Measurements from ENCODE around the gene ERF. TPM values are rescaled to one million over a fixed set of nuclear protein-coding genes. Genes with fewer than 3 reads are reported as not detected.

ERF gene
- total and polyA plus RNA-seq, 2 of the 4 experiments (the other 2 are of a cell fraction), result 5.2 to 32.4 TPM

DNA sequence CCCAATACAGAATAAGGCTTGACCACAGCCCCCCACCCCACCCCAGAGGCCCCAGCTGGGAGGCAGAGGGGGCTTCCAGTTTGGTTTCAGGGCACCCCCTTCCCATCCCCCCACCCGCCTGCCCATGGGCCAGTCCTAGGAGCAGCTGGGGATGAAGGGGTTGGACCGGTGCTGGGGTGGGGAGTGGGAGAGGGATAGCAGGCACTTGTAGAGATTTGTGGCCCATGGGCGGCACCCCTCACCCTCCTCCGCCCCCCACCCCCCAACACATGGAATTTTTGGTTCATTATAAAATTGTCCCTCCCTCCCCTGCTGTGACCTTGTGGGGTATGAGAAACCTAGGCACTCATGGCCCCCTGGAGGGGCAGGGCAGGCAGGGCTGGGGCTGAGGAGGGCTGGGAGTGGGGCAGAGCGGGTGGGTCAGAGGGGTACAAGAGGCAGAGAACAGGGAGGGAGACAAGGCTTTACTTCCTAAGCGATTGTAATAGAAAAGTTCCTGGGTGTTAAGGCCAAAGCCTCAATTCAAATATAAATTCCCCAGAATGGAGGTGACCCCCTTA lies 7.2 kb downstream of the ERF start:
- in situ Hi-C loops (cut with MboI; ENCODE audit: low sequenced_read_pairs), result no loop called here
- no peak overlapping the region for H3K9ac ChIP-seq (ENCODE audit: low read depth, low read length)
- CTCF ChIA-PET, result interaction anchor here (0.9 to 5.0 kb wide), 2 partner anchors 23 to 32 kb away, joined by 3 to 29 read pairs; no protein-coding TSS in a partner anchor

More for the DNA sequence above, 7.2 kb downstream of the ERF start:
- Histone ChIP-seq H2BK5ac (ENCODE audit: low read depth, low read length, poor library complexity, severe bottlenecking) (no peak overlapping the region), H2BK120ac (ENCODE audit: low read depth, low read length) (no peak overlapping the region), H3K36me3 (ENCODE audit: control insufficient read depth, insufficient read depth, low read length) (peaks cover 15% of the 10 kb centered on the region), H2AFZ (replicated peaks; ENCODE audit: low read length, poor library complexity) (no peak overlapping the region), H2BK15ac (ENCODE audit: low read depth, low read length) (no peak overlapping the region), H3K14ac (replicated peaks; ENCODE audit: low read depth, low read length) (no peak overlapping the region), H4K8ac (ENCODE audit: low read depth in 2 of 2, low read length in 2 of 2) (no peak overlapping the region), H3K23ac (ENCODE audit: low read depth, low read length) (no peak overlapping the region), H3K4ac (ENCODE audit: low read depth, low read length) (no peak overlapping the region), H3K4me3 (ENCODE audit: insufficient read depth, low read depth, low read length) (no peak overlapping the region), H3K79me1 (ENCODE audit: low read depth in 1 of 2, low read length in 2 of 2) (peaks cover 6 to 59% of the 10 kb centered on the region in 2 experiments; a peak in 3 of 4 replicates), H2AK9ac (replicated peaks; ENCODE audit: low read depth, low read length, poor library complexity) (no peak overlapping the region), H4K5ac (ENCODE audit: low read depth, low read length) (no peak overlapping the region), H4K91ac (ENCODE audit: insufficient read depth, low read depth, low read length) (no peak overlapping the region), H3K4me2 (ENCODE audit: low read depth, low read length) (no peak overlapping the region), H3K9me1 (ENCODE audit: insufficient read depth, low read length) (peaks cover 7% of the 10 kb centered on the region; the same call in 1 of the 2 replicates), H3K4me1 (ENCODE audit: control insufficient read depth, insufficient read depth, low read length) (peaks cover 26% of the 10 kb centered on the region), H3K9me3 (ENCODE audit: control insufficient read depth, insufficient read depth, low read length) (no peaks in the 10 kb centered on the region), H3K27ac (ENCODE audit: insufficient read depth, low read length) (no peak overlapping the region), H3K18ac (ENCODE audit: low read depth, low read length) (no peak overlapping the region), H2AK5ac (ENCODE audit: low read depth, low read length) (no peak overlapping the region), H3K56ac (ENCODE audit: extremely low read depth, insufficient read depth, low read length) (no peak overlapping the region), H3K27me3 (ENCODE audit: control insufficient read depth, insufficient read depth, low read length) (no peaks in the 10 kb centered on the region), H4K20me1 (ENCODE audit: insufficient read depth, low read length) (peaks cover 48% of the 10 kb centered on the region), H2BK20ac (ENCODE audit: low read depth, low read length) (no peak overlapping the region)
- no peak for TF ChIP-seq BHLHE40 (IDR thresholded peaks at IDR 0.05; ENCODE audit: low read depth, low read length)
- no peak for TF ChIP-seq NFE2L2 (IDR thresholded peaks at IDR 0.05; ENCODE audit: low read depth, low read length)
- no peak for TF ChIP-seq SMC3 (IDR thresholded peaks at IDR 0.05; ENCODE audit: low read depth, low read length)
- no peak for TF ChIP-seq FOS (IDR thresholded peaks at IDR 0.05; ENCODE audit: low read depth, low read length)
- TF ChIP-seq RCOR1 (IDR thresholded peaks at IDR 0.05; ENCODE audit: insufficient replicate concordance, low read length), result no peak
- TF ChIP-seq MAZ (IDR thresholded peaks at IDR 0.05; ENCODE audit: borderline replicate concordance, low read depth, low read length), result no peak
- no peak for TF ChIP-seq RFX5 (IDR thresholded peaks at IDR 0.05; ENCODE audit: low read depth, low read length)
- TF ChIP-seq, protein P1, sequence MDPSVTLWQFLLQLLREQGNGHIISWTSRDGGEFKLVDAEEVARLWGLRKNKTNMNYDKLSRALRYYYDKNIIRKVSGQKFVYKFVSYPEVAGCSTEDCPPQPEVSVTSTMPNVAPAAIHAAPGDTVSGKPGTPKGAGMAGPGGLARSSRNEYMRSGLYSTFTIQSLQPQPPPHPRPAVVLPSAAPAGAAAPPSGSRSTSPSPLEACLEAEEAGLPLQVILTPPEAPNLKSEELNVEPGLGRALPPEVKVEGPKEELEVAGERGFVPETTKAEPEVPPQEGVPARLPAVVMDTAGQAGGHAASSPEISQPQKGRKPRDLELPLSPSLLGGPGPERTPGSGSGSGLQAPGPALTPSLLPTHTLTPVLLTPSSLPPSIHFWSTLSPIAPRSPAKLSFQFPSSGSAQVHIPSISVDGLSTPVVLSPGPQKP (IDR thresholded peaks at IDR 0.05; ENCODE audit: borderline replicate concordance, low read depth, low read length), result no peak
- TF ChIP-seq, protein P2, sequence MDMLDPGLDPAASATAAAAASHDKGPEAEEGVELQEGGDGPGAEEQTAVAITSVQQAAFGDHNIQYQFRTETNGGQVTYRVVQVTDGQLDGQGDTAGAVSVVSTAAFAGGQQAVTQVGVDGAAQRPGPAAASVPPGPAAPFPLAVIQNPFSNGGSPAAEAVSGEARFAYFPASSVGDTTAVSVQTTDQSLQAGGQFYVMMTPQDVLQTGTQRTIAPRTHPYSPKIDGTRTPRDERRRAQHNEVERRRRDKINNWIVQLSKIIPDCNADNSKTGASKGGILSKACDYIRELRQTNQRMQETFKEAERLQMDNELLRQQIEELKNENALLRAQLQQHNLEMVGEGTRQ (IDR thresholded peaks at IDR 0.05; ENCODE audit: low read depth, low read length), result no peak
- no peak for TF ChIP-seq POLR2A (IDR thresholded peaks at IDR 0.05; ENCODE audit: low read depth, low read length)
- TF ChIP-seq MAFK (IDR thresholded peaks at IDR 0.05; ENCODE audit: low read depth, low read length), result no peak
- TF ChIP-seq RAD21 (IDR thresholded peaks at IDR 0.05; ENCODE audit: low read length), result no peak
- ATAC-seq (ENCODE audit: low read depth), result no peak
- BruUV-seq (replicated peaks), result no TSS peak
- intact Hi-C loops (cut with micrococcal nuclease), result no loop called here
- dilution Hi-C loops (cut with HindIII; ENCODE audit: low sequenced_read_pairs, unreplicated experiment), result no loop called here
- DNase-seq, result no peak
- POLR2A ChIA-PET (ENCODE audit: unreplicated experiment), result interaction anchor here (0.6 kb wide), 1 partner anchor 42 kb away, joined by 4 read pairs; no protein-coding TSS in a partner anchor
- no CpG with 5 or more reads among the region's 6 CpGs for WGBS, 2 experiments (ENCODE audit: extremely low coverage in 2 of 2, insufficient read length in 1 of 2)
